GM12878 (cell line): ENCODE measurements around the gene VKORC1. TPM values are rescaled to one million over a fixed set of nuclear protein-coding genes. Genes with fewer than 3 reads are reported as not detected.

ENCODE experiments used
- BMI1 ChIP-seq: fragments of 450-650 bp; IDR thresholded peaks from 2 replicates; pipeline ENCODE4 v1.6.1; 2016; ENCODE audit warnings: mild to moderate bottlenecking, moderate library complexity, borderline replicate concordance
- DPF2 ChIP-seq: fragments of 450-650 bp; IDR thresholded peaks from 2 replicates; pipeline ENCODE4 v1.6.1; 2017; ENCODE audit warnings: mild to moderate bottlenecking
- FOXM1 ChIP-seq: IDR thresholded peaks from 2 replicates; pipeline ENCODE4 v1.6.1; 2012; ENCODE audit warnings: low read depth, mild to moderate bottlenecking, inconsistent platforms, low read length, moderate library complexity
- IRF4 ChIP-seq: IDR thresholded peaks from 2 replicates; pipeline ENCODE4 v1.6.1; 2011; ENCODE audit warnings: low read depth, low read length
- JUND ChIP-seq: IDR thresholded peaks from 2 replicates; pipeline ENCODE4 v1.6.1; 2012; ENCODE audit warnings: low read depth, mild to moderate bottlenecking, low read length, improper control_type of control experiment, moderate library complexity
- KLF5 ChIP-seq: fragments of 450-650 bp; IDR thresholded peaks from 2 replicates; pipeline ENCODE4 v1.6.1; 2014; ENCODE audit warnings: mild to moderate bottlenecking; ENCODE audit not compliant: partially characterized antibody
- MEF2A ChIP-seq: IDR thresholded peaks from 2 replicates; pipeline ENCODE4 v1.6.1; 2011; ENCODE audit warnings: low read depth, mild to moderate bottlenecking, low read length, moderate library complexity; ENCODE audit not compliant: insufficient read depth
- RB1 ChIP-seq: fragments of 450-650 bp; formaldehyde crosslinking; IDR thresholded peaks from 2 replicates; pipeline ENCODE4 v1.6.1; 2017; ENCODE audit warnings: mild to moderate bottlenecking, borderline replicate concordance
- RCOR1 ChIP-seq: conservative IDR thresholded peaks from 2 replicates; pipeline ENCODE4 v1.6.1; 2012; ENCODE audit warnings: low read depth, low read length, improper control_type of control experiment
- SMARCA5 ChIP-seq: fragments of 450-650 bp; IDR thresholded peaks from 2 replicates; pipeline ENCODE4 v1.6.1; 2017; ENCODE audit warnings: mild to moderate bottlenecking
- SREBF2 ChIP-seq: IDR thresholded peaks from 2 replicates; pipeline ENCODE4 v1.6.1; 2012; ENCODE audit warnings: mild to moderate bottlenecking, low read length
- SRF ChIP-seq, 2 experiments: IDR thresholded peaks; 2 replicates each; pipeline ENCODE4 v1.6.1; 2011; ENCODE audit warnings: low read depth in 2 of 2, low read length in 2 of 2, mild to moderate bottlenecking in 1 of 2, moderate library complexity in 1 of 2
- TARDBP ChIP-seq: IDR thresholded peaks from 2 replicates; pipeline ENCODE4 v1.6.1; 2016; ENCODE audit warnings: borderline replicate concordance
- ZSCAN29 ChIP-seq: fragments of 450-650 bp; IDR thresholded peaks from 2 replicates; pipeline ENCODE4 v1.6.1; 2017; ENCODE audit warnings: mild to moderate bottlenecking, moderate library complexity
- ZZZ3 ChIP-seq: IDR thresholded peaks from 2 replicates; pipeline ENCODE4 v1.6.1; 2011; ENCODE audit warnings: low read depth; ENCODE audit not compliant: control insufficient read depth, insufficient read length
- polyA plus RNA-seq, 11 experiments: library from polyadenylated mRNA; depleted of rRNA in 4 of 11; unstranded in 6 of 11; stranded (reverse) in 5 of 11; fragments of >200 nt; fragmentation: Nextera tagmentation in 4 of 11; fragmentation: Illumina TruSeq in 1 of 11; extraction: Ambion mirVana in 4 of 11; extraction: Trizol in 1 of 11; gene quantifications; 1 replicate in 1 of 11; 2 replicates in 10 of 11; pipeline versions ENCODE4 v1.2.1 to v1.2.3, GENCODE V29; 2011 to 2016; ENCODE audit warnings: inconsistent platforms in 2 of 11, missing spikeins in 2 of 11, low read depth in 1 of 11
- total RNA-seq, 4 experiments: library from RNA; depleted of rRNA in 3 of 4; stranded (reverse); fragments of >200 nt in 3 of 4; fragmentation: Illumina TruSeq in 1 of 4; extraction: Trizol in 1 of 4; gene quantifications; 2 replicates each; pipeline versions ENCODE4 v1.2.1 to v1.2.3, GENCODE V29; 2013 to 2021
- TF ChIP-seq, protein P1 (sequence below): IDR thresholded peaks from 2 replicates; pipeline ENCODE4 v1.6.1; 2012; ENCODE audit warnings: improper control_type of control experiment, low read depth, low read length; ENCODE audit not compliant: insufficient replicate concordance
- TF ChIP-seq, protein P2 (sequence below): fragments of 450-650 bp; formaldehyde crosslinking; IDR thresholded peaks from 2 replicates; pipeline ENCODE4 v1.5.0; 2022; ENCODE audit warnings: mild to moderate bottlenecking, missing genetic modification characterization
- TF ChIP-seq, protein P3 (sequence below): fragments of 450-650 bp; formaldehyde crosslinking; IDR thresholded peaks from 2 replicates; pipeline ENCODE4 v1.4.0; 2022; ENCODE audit warnings: mild to moderate bottlenecking, moderate library complexity

VKORC1 gene
- total and polyA plus RNA-seq, 10 of the 15 experiments (the other 5 are each of a cell fraction or from before 2014, with no cell fraction given) = 19.8 to 140 (median 57.7) TPM

DNA sequence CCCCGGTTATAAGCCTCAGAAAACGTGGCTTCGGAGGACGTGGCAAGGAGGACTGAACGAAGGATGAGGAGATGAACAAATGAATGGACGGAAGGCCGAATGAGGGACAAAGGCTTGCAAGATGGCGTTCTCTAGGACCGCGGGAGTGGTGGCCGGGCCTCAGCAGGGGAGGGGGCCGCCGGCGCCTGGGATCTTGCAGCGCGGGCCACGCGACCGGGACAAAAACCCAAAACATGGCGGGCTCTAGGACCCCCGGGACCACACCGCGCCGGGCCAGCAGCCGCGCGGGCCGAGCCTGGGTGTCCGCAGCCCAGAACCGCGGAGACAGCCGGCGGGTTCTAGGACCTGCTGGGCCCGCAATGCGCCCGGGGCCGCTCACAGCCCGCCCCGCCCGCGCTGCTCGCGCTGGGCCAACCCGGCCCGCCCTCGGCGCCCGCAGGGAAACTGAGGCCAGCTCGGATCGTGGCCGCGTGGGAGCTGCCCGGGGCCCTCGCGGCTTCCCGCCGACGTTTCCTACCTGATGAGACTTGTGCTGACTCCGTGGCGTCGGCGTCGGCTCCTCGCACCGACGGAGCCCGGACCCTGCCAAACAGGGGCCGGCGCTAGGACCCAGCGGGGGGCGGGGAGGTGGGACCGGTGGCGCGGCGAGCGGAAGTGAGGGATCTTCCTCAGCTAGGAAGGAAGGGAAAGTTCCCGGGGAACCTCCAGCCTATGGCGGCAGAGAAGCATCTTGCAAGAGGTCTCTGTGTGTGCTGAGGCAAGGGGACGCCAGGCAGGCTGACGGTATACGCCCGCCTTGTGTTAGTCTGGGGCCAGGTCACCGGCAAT is 21.2 kb downstream of the VKORC1 start (continued):
- TF ChIP-seq DPF2 (peak; percentile 86), BMI1 (no peak), SRF (IDR thresholded peaks at IDR 0.05; ENCODE audit: low read depth in 2 of 2, low read length in 2 of 2) (0 out of 4 replicates have a peak, but pooled peaks of 1 of the 2 experiments have one; percentile 16), ZSCAN29 (no peak), KLF5 (peak; percentile 42), RB1 (0 out of 2 replicates have a peak, but pooled peaks have one; percentile 50), IRF4 (0 out of 2 replicates have a peak, but pooled peaks have one; percentile 30), SMARCA5 (peak; percentile 85; the same call in 1 of the 2 replicates), FOXM1 (no peak), MEF2A (no peak), RCOR1 (0 out of 2 replicates have a peak, but pooled peaks have one; percentile 14), JUND (no peak), ZZZ3 (no peak), SREBF2 (no peak), TARDBP (no peak)
- TF ChIP-seq, protein P1, sequence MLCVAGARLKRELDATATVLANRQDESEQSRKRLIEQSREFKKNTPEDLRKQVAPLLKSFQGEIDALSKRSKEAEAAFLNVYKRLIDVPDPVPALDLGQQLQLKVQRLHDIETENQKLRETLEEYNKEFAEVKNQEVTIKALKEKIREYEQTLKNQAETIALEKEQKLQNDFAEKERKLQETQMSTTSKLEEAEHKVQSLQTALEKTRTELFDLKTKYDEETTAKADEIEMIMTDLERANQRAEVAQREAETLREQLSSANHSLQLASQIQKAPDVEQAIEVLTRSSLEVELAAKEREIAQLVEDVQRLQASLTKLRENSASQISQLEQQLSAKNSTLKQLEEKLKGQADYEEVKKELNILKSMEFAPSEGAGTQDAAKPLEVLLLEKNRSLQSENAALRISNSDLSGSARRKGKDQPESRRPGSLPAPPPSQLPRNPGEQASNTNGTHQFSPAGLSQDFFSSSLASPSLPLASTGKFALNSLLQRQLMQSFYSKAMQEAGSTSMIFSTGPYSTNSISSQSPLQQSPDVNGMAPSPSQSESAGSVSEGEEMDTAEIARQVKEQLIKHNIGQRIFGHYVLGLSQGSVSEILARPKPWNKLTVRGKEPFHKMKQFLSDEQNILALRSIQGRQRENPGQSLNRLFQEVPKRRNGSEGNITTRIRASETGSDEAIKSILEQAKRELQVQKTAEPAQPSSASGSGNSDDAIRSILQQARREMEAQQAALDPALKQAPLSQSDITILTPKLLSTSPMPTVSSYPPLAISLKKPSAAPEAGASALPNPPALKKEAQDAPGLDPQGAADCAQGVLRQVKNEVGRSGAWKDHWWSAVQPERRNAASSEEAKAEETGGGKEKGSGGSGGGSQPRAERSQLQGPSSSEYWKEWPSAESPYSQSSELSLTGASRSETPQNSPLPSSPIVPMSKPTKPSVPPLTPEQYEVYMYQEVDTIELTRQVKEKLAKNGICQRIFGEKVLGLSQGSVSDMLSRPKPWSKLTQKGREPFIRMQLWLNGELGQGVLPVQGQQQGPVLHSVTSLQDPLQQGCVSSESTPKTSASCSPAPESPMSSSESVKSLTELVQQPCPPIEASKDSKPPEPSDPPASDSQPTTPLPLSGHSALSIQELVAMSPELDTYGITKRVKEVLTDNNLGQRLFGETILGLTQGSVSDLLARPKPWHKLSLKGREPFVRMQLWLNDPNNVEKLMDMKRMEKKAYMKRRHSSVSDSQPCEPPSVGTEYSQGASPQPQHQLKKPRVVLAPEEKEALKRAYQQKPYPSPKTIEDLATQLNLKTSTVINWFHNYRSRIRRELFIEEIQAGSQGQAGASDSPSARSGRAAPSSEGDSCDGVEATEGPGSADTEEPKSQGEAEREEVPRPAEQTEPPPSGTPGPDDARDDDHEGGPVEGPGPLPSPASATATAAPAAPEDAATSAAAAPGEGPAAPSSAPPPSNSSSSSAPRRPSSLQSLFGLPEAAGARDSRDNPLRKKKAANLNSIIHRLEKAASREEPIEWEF = no peak
- TF ChIP-seq, protein P2, sequence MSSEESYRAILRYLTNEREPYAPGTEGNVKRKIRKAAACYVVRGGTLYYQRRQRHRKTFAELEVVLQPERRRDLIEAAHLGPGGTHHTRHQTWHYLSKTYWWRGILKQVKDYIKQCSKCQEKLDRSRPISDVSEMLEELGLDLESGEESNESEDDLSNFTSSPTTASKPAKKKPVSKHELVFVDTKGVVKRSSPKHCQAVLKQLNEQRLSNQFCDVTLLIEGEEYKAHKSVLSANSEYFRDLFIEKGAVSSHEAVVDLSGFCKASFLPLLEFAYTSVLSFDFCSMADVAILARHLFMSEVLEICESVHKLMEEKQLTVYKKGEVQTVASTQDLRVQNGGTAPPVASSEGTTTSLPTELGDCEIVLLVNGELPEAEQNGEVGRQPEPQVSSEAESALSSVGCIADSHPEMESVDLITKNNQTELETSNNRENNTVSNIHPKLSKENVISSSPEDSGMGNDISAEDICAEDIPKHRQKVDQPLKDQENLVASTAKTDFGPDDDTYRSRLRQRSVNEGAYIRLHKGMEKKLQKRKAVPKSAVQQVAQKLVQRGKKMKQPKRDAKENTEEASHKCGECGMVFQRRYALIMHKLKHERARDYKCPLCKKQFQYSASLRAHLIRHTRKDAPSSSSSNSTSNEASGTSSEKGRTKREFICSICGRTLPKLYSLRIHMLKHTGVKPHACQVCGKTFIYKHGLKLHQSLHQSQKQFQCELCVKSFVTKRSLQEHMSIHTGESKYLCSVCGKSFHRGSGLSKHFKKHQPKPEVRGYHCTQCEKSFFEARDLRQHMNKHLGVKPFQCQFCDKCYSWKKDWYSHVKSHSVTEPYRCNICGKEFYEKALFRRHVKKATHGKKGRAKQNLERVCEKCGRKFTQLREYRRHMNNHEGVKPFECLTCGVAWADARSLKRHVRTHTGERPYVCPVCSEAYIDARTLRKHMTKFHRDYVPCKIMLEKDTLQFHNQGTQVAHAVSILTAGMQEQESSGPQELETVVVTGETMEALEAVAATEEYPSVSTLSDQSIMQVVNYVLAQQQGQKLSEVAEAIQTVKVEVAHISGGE (CRISPR knock-in tag) = 0 out of 2 replicates have a peak, but pooled peaks have one; percentile 15
- TF ChIP-seq, protein P3, sequence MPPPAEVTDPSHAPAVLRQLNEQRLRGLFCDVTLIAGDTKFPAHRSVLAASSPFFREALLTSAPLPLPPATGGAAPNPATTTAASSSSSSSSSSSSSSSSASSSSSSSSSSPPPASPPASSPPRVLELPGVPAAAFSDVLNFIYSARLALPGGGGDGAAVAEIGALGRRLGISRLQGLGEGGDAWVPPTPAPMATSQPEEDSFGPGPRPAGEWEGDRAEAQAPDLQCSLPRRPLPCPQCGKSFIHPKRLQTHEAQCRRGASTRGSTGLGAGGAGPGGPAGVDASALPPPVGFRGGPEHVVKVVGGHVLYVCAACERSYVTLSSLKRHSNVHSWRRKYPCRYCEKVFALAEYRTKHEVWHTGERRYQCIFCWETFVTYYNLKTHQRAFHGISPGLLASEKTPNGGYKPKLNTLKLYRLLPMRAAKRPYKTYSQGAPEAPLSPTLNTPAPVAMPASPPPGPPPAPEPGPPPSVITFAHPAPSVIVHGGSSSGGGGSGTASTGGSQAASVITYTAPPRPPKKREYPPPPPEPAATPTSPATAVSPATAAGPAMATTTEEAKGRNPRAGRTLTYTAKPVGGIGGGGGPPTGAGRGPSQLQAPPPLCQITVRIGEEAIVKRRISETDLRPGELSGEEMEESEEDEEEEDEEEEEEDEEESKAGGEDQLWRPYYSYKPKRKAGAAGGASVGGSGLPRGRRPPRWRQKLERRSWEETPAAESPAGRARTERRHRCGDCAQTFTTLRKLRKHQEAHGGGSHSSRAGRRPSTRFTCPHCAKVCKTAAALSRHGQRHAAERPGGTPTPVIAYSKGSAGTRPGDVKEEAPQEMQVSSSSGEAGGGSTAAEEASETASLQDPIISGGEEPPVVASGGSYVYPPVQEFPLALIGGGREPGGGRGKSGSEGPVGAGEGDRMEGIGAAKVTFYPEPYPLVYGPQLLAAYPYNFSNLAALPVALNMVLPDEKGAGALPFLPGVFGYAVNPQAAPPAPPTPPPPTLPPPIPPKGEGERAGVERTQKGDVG (CRISPR knock-in tag) = no peak
